ENCODE measurements around the gene GC. TPM values are rescaled to one million over a fixed set of nuclear protein-coding genes. Genes with fewer than 3 reads are reported as not detected.

Gene GC
- total RNA-seq, 1 donor from 2014 or later, result not detected

DNA sequence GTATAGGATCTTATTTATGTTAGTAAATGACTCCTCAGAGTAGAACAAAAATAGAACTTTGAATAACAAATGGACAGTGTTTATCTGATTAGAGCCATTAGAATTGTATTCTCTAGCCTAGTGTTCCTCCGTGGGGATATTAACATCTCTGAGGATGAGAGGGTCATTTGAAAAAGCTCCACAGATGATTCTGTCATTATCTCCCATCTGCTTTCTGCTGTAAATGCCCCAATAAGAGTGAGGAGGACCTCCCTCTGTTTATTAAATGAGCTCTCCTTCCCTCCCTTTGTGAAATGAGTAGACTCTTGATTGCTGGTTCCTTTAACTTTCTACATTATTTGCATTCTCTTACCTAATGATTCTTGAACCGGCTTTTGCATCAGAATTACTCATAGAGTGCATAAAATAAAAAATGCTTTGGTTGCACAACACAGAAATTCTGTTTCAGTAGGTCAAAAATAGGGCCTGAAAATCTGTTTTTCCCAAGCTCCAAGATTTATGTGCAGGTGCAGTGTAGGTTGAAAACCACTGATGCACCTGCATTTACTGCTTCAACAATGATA, 18.0 kb downstream of the GC start:
- intact Hi-C loops (cut with micrococcal nuclease), result no loop called here
- DNase-seq (no peak), ATAC-seq (ENCODE audit: low read depth) (no peak)
- no peaks in the 10 kb centered on the region for H3K9me3 Mint-ChIP-seq
- no peak for TF ChIP-seq CTCF (IDR thresholded peaks at IDR 0.05)
- no peaks in the 10 kb centered on the region for H3K4me1 Mint-ChIP-seq
- no peak overlapping the region for H3K27ac Mint-ChIP-seq
- ChIA-PET POLR2A (no interaction called here), CTCF (no interaction called here)
- no peak overlapping the region for H3K4me3 Mint-ChIP-seq
- H3K27me3 Mint-ChIP-seq, result no peaks in the 10 kb centered on the region
- no peaks in the 10 kb centered on the region for H3K36me3 Mint-ChIP-seq (ENCODE audit: low read depth)

- ATAC-seq (ENCODE audit: low read depth), result no peak
- no peaks in the 10 kb centered on the region for H3K4me1 Mint-ChIP-seq
- no peaks in the 10 kb centered on the region for H3K9me3 Mint-ChIP-seq
- no peak overlapping the region for H3K4me3 Mint-ChIP-seq
- H3K27ac Mint-ChIP-seq, result no peak overlapping the region
- POLR2A ChIA-PET, result no interaction called here
- no peaks in the 10 kb centered on the region for H3K27me3 Mint-ChIP-seq
- intact Hi-C loops (cut with micrococcal nuclease), result no loop called here
- TF ChIP-seq CTCF (IDR thresholded peaks at IDR 0.05), result no peak
- CTCF ChIA-PET, result no interaction called here
- DNase-seq, result no peak
- H3K36me3 Mint-ChIP-seq (ENCODE audit: low read depth), result no peaks in the 10 kb centered on the region
These were observed 18.5 kb downstream of the GC start for GRCh38 chr4:71765350-71765749.

- Mint-ChIP-seq H3K9me3 (no peaks in the 10 kb centered on the region), H3K4me3 (no peak overlapping the region), H3K4me1 (no peaks in the 10 kb centered on the region), H3K36me3 (ENCODE audit: low read depth) (no peaks in the 10 kb centered on the region), H3K27ac (no peak overlapping the region), H3K27me3 (no peaks in the 10 kb centered on the region)
- ChIA-PET POLR2A (interaction anchor here (0.7 kb wide), 1 partner anchor 12 kb away, joined by 11 read pairs; no protein-coding TSS in a partner anchor), CTCF (no interaction called here)
- ATAC-seq (ENCODE audit: low read depth), result no peak
- TF ChIP-seq CTCF (IDR thresholded peaks at IDR 0.05), result no peak
- intact Hi-C loops (cut with micrococcal nuclease), result no loop called here
- no peak for DNase-seq
These were observed 31.4 kb downstream of the GC start for GRCh38 chr4:71752383-71753042.

- CTCF ChIA-PET, result no interaction called here
- no peaks in the 10 kb centered on the region for H3K9me3 Mint-ChIP-seq
These were observed 34.8 kb downstream of the GC start for GRCh38 chr4:71749008-71749594.

More at GRCh38 chr4:71749008-71749594, 34.8 kb downstream of the GC start:
- ATAC-seq (ENCODE audit: low read depth) (no peak), DNase-seq (no peak)
- POLR2A ChIA-PET, result no interaction called here
- no peak for TF ChIP-seq CTCF (IDR thresholded peaks at IDR 0.05)
- H3K27me3 Mint-ChIP-seq, result no peaks in the 10 kb centered on the region
- no peak overlapping the region for H3K27ac Mint-ChIP-seq
- no peak overlapping the region for H3K4me3 Mint-ChIP-seq
- H3K36me3 Mint-ChIP-seq (ENCODE audit: low read depth), result no peaks in the 10 kb centered on the region
- intact Hi-C loops (cut with micrococcal nuclease), result no loop called here
- H3K4me1 Mint-ChIP-seq, result no peaks in the 10 kb centered on the region

Measured in activated B cell treated with CpG ODN at 0.5 μM for 24 hours (primary cell).